ENCODE results near the gene SVBP. TPM values are rescaled to one million over a fixed set of nuclear protein-coding genes. Genes with fewer than 3 reads are reported as not detected.
A peak's percentile ranks its signal among the peaks of the same experiment; 100 is the strongest.
"Not testable (repeated sequence)": the region's sequence is repeated elsewhere in the genome, so short reads cannot be mapped to it uniquely, and the experiment has no call there.

SVBP gene
- total and polyA plus RNA-seq, 5 donors from 2014 or later = 24.4 to 126 (median 82.9) TPM

- Histone ChIP-seq H3K9me3 (ENCODE audit: control insufficient read depth in 2 of 2, low read length in 2 of 2) (no peaks in the 10 kb centered on the region), H3K4me1 (ENCODE audit: control insufficient read depth, insufficient read depth, low read length, poor library complexity, severe bottlenecking) (peaks cover 19% of the 10 kb centered on the region), H3K36me3 (ENCODE audit: control insufficient read depth, insufficient read depth, low read length) (peaks cover 3% of the 10 kb centered on the region), H3K27ac (ENCODE audit: insufficient read depth, low read length, poor library complexity, severe bottlenecking) (peak overlapping the region; percentile 86), H3K4me3 (ENCODE audit: low read depth, low read length) (peak overlapping the region; percentile 85), H3K27me3 (ENCODE audit: control insufficient read depth, insufficient read depth, low read length) (no peaks in the 10 kb centered on the region)
- peaks cover 24 to 39% (median 30%) of the 10 kb centered on the region in 4 donors for H3K4me1 Mint-ChIP-seq
- H3K27me3 Mint-ChIP-seq = no peaks in the 10 kb centered on the region
- peak overlapping the region; percentile 84 to 98 (median 88) for H3K4me3 Mint-ChIP-seq
- peaks cover 0 to 2% (median 0%) of the 10 kb centered on the region in 7 donors for H3K9me3 Mint-ChIP-seq
- DNase-seq = no peak
- H3K27ac Mint-ChIP-seq = peak overlapping the region; percentile 78 to 88 (median 85)
- H3K36me3 Mint-ChIP-seq = peaks cover 11% of the 10 kb centered on the region
- ATAC-seq (ENCODE audit: low read depth in 2 of 2) = peak; percentile 5 to 7
These were observed 1.1 kb downstream of the SVBP start for GRCh38 chr1:42815941-42816584.

- ATAC-seq (ENCODE audit: low read depth in 2 of 2); H3K27me3 ChIP-seq (ENCODE audit: control insufficient read depth, insufficient read depth, low read length); H3K27ac Mint-ChIP-seq; H3K27me3 Mint-ChIP-seq; DNase-seq; H3K4me3 ChIP-seq (ENCODE audit: low read depth, low read length); H3K9me3 Mint-ChIP-seq; H3K27ac ChIP-seq (ENCODE audit: insufficient read depth, low read length, poor library complexity, severe bottlenecking); H3K9me3 ChIP-seq (ENCODE audit: control insufficient read depth in 2 of 2, low read length in 2 of 2); H3K36me3 ChIP-seq (ENCODE audit: control insufficient read depth, insufficient read depth, low read length): not testable (repeated sequence)
- Mint-ChIP-seq H3K36me3 (peaks cover 12% of the 10 kb centered on the region), H3K4me1 (peaks cover 20 to 36% (median 27%) of the 10 kb centered on the region in 4 donors), H3K4me3 (peak overlapping the region in 3 of 4 donors; percentile 32 to 66 (median 57))
- H3K4me1 ChIP-seq (ENCODE audit: control insufficient read depth, insufficient read depth, low read length, poor library complexity, severe bottlenecking) = peaks cover 19% of the 10 kb centered on the region
These were observed 2.4 kb downstream of the SVBP start for GRCh38 chr1:42814815-42815214.

- H3K9me3 ChIP-seq (ENCODE audit: control insufficient read depth in 2 of 2, low read length in 2 of 2) = no peaks in the 10 kb centered on the region
- H3K4me1 Mint-ChIP-seq = peaks cover 19 to 45% (median 29%) of the 10 kb centered on the region in 4 donors
- ATAC-seq (ENCODE audit: low read depth in 2 of 2) (peak; percentile 55 to 70), DNase-seq (peak in 2 of 3 donors; percentile 25 to 72)
- H3K36me3 Mint-ChIP-seq = peaks cover 30% of the 10 kb centered on the region
- peaks cover under 1% of the 10 kb centered on the region for H3K27me3 Mint-ChIP-seq
- peak overlapping the region; percentile 68 for H3K27ac ChIP-seq (ENCODE audit: insufficient read depth, low read length, poor library complexity, severe bottlenecking)
- no peaks in the 10 kb centered on the region for H3K27me3 ChIP-seq (ENCODE audit: control insufficient read depth, insufficient read depth, low read length)
- H3K4me3 Mint-ChIP-seq = peak overlapping the region; percentile 38 to 69 (median 61)
- peak overlapping the region; percentile 42 for H3K4me3 ChIP-seq (ENCODE audit: low read depth, low read length)
- H3K27ac Mint-ChIP-seq = peak overlapping the region; percentile 16 to 91 (median 81)
- peaks cover 23% of the 10 kb centered on the region for H3K4me1 ChIP-seq (ENCODE audit: control insufficient read depth, insufficient read depth, low read length, poor library complexity, severe bottlenecking)
- H3K9me3 Mint-ChIP-seq = peaks cover 0 to 2% (median 0%) of the 10 kb centered on the region in 7 donors
- H3K36me3 ChIP-seq (ENCODE audit: control insufficient read depth, insufficient read depth, low read length) = peaks cover 7% of the 10 kb centered on the region
These were observed 10.0 kb downstream of the SVBP start for GRCh38 chr1:42807056-42807668.

- H3K27me3 Mint-ChIP-seq = peaks cover 6% of the 10 kb centered on the region
- no peak for ATAC-seq (ENCODE audit: low read depth in 2 of 2)
These were observed 10.6 kb downstream of the SVBP start for GRCh38 chr1:42806593-42806992.

GRCh38 chr1:42806171-42806570 is 11.0 kb downstream of the SVBP start:
- Mint-ChIP-seq H3K36me3 (peaks cover 26% of the 10 kb centered on the region), H3K27me3 (peaks cover 6% of the 10 kb centered on the region), H3K4me1 (peaks cover 11 to 38% (median 27%) of the 10 kb centered on the region in 4 donors), H3K27ac (peak overlapping the region; percentile 26 to 91 (median 81)), H3K4me3 (peak overlapping the region in 2 of 4 donors; percentile 13 to 34), H3K9me3 (peaks cover 0 to 2% (median 0%) of the 10 kb centered on the region in 7 donors)
- no peak for ATAC-seq (ENCODE audit: low read depth in 2 of 2)
- Histone ChIP-seq H3K9me3 (ENCODE audit: control insufficient read depth in 2 of 2, low read length in 2 of 2) (no peaks in the 10 kb centered on the region), H3K27me3 (ENCODE audit: control insufficient read depth, insufficient read depth, low read length) (no peaks in the 10 kb centered on the region), H3K27ac (ENCODE audit: insufficient read depth, low read length, poor library complexity, severe bottlenecking) (peak overlapping the region; percentile 68), H3K4me1 (ENCODE audit: control insufficient read depth, insufficient read depth, low read length, poor library complexity, severe bottlenecking) (peaks cover 23% of the 10 kb centered on the region), H3K4me3 (ENCODE audit: low read depth, low read length) (no peak overlapping the region), H3K36me3 (ENCODE audit: control insufficient read depth, insufficient read depth, low read length) (peaks cover 6% of the 10 kb centered on the region)
- DNase-seq = no peak

More at GRCh38 chr1:42806593-42806992, 10.6 kb downstream of the SVBP start:
- no peak for DNase-seq
- Mint-ChIP-seq H3K9me3 (peaks cover 0 to 2% (median 0%) of the 10 kb centered on the region in 7 donors), H3K27ac (peak overlapping the region; percentile 81 to 91 (median 83)), H3K4me1 (peaks cover 14 to 42% (median 28%) of the 10 kb centered on the region in 4 donors), H3K4me3 (peak overlapping the region; percentile 13 to 57 (median 36)), H3K36me3 (peaks cover 29% of the 10 kb centered on the region)
- Histone ChIP-seq H3K4me1 (ENCODE audit: control insufficient read depth, insufficient read depth, low read length, poor library complexity, severe bottlenecking) (peaks cover 23% of the 10 kb centered on the region), H3K4me3 (ENCODE audit: low read depth, low read length) (peak overlapping the region; percentile 42), H3K36me3 (ENCODE audit: control insufficient read depth, insufficient read depth, low read length) (peaks cover 7% of the 10 kb centered on the region), H3K9me3 (ENCODE audit: control insufficient read depth in 2 of 2, low read length in 2 of 2) (no peaks in the 10 kb centered on the region), H3K27ac (ENCODE audit: insufficient read depth, low read length, poor library complexity, severe bottlenecking) (peak overlapping the region; percentile 68), H3K27me3 (ENCODE audit: control insufficient read depth, insufficient read depth, low read length) (no peaks in the 10 kb centered on the region)

- no peaks in the 10 kb centered on the region for H3K9me3 ChIP-seq (ENCODE audit: control insufficient read depth in 2 of 2, low read length in 2 of 2)
- peaks cover 3% of the 10 kb centered on the region for H3K36me3 ChIP-seq (ENCODE audit: control insufficient read depth, insufficient read depth, low read length)
- no peaks in the 10 kb centered on the region for H3K27me3 ChIP-seq (ENCODE audit: control insufficient read depth, insufficient read depth, low read length)
- peaks cover 12% of the 10 kb centered on the region for H3K4me1 ChIP-seq (ENCODE audit: control insufficient read depth, insufficient read depth, low read length, poor library complexity, severe bottlenecking)
- ATAC-seq (ENCODE audit: low read depth in 2 of 2) (no peak), DNase-seq (no peak)
- peaks cover 4 to 20% (median 13%) of the 10 kb centered on the region in 4 donors for H3K4me1 Mint-ChIP-seq
- no peak overlapping the region for H3K27ac ChIP-seq (ENCODE audit: insufficient read depth, low read length, poor library complexity, severe bottlenecking)
- peaks cover 14% of the 10 kb centered on the region for H3K27me3 Mint-ChIP-seq
- H3K4me3 Mint-ChIP-seq = no peak overlapping the region
- H3K9me3 Mint-ChIP-seq = peaks cover 0 to 2% (median 0%) of the 10 kb centered on the region in 7 donors
- H3K36me3 Mint-ChIP-seq = peaks cover 17% of the 10 kb centered on the region
- no peak overlapping the region for H3K27ac Mint-ChIP-seq
- H3K4me3 ChIP-seq (ENCODE audit: low read depth, low read length) = no peak overlapping the region
These were observed 15.2 kb downstream of the SVBP start for GRCh38 chr1:42801832-42802473.

GRCh38 chr1:42797979-42798378 is 19.2 kb downstream of the SVBP start:
- Histone ChIP-seq H3K27ac (ENCODE audit: insufficient read depth, low read length, poor library complexity, severe bottlenecking) (no peak overlapping the region), H3K9me3 (ENCODE audit: control insufficient read depth in 2 of 2, low read length in 2 of 2) (no peaks in the 10 kb centered on the region), H3K4me1 (ENCODE audit: control insufficient read depth, insufficient read depth, low read length, poor library complexity, severe bottlenecking) (no peaks in the 10 kb centered on the region), H3K4me3 (ENCODE audit: low read depth, low read length) (no peak overlapping the region), H3K27me3 (ENCODE audit: control insufficient read depth, insufficient read depth, low read length) (no peaks in the 10 kb centered on the region), H3K36me3 (ENCODE audit: control insufficient read depth, insufficient read depth, low read length) (no peaks in the 10 kb centered on the region)
- peak in 1 of 3 donors; percentile 17 for DNase-seq
- Mint-ChIP-seq H3K4me1 (no peaks in the 10 kb centered on the region), H3K36me3 (no peaks in the 10 kb centered on the region), H3K4me3 (no peak overlapping the region), H3K9me3 (no peaks in the 10 kb centered on the region), H3K27me3 (peaks cover 14% of the 10 kb centered on the region), H3K27ac (no peak overlapping the region)
- ATAC-seq (ENCODE audit: low read depth in 2 of 2) = no peak
